ENCODE data around the gene RARG.

Gene RARG

DNA sequence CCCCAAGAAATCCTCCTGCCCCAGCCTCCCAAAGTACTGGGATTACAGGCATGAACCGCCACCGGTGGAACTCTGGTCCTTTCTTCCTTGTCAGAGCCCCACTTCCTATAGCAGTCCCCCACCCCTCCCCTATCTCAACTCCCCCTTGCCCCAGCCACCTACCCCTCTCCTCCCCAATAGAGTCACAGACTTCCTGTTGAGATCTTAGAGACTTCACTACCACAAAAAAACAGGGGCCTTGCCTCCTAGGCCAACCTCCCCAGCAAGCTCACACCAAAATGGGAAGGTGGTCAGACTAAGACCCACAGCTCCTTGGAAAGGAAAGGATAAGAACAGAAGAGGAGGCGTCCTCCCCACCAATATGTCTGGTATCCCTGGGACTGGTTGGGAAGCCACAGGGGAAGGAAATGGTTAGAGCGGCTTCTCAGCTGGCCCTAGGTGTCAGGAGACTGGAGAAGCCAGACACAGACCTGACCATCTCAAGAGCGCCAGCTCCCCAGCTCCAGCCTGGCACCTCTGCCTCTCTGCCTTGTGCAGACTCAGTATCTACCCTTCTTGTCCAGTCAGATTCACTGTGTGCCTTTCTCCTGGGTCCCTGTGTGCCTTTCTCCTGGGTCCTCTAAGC, 33.4 kb downstream of the RARG start:
- no peak overlapping the region for H3K4me3 ChIP-seq (ENCODE audit: low read depth, low read length)
- TF ChIP-seq, protein P1, sequence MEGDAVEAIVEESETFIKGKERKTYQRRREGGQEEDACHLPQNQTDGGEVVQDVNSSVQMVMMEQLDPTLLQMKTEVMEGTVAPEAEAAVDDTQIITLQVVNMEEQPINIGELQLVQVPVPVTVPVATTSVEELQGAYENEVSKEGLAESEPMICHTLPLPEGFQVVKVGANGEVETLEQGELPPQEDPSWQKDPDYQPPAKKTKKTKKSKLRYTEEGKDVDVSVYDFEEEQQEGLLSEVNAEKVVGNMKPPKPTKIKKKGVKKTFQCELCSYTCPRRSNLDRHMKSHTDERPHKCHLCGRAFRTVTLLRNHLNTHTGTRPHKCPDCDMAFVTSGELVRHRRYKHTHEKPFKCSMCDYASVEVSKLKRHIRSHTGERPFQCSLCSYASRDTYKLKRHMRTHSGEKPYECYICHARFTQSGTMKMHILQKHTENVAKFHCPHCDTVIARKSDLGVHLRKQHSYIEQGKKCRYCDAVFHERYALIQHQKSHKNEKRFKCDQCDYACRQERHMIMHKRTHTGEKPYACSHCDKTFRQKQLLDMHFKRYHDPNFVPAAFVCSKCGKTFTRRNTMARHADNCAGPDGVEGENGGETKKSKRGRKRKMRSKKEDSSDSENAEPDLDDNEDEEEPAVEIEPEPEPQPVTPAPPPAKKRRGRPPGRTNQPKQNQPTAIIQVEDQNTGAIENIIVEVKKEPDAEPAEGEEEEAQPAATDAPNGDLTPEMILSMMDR (IDR thresholded peaks at IDR 0.05; ENCODE audit: low read depth, low read length, missing control alignments), result no peak
- no peak for DNase-seq (ENCODE audit: low read depth)
- in situ Hi-C loops (cut with HindIII; ENCODE audit: low sequenced_read_pairs), result loop anchor here (10.0 kb wide), 1 partner anchor 124 kb away; the partner anchor contains the start of gene SPRYD3

DNA sequence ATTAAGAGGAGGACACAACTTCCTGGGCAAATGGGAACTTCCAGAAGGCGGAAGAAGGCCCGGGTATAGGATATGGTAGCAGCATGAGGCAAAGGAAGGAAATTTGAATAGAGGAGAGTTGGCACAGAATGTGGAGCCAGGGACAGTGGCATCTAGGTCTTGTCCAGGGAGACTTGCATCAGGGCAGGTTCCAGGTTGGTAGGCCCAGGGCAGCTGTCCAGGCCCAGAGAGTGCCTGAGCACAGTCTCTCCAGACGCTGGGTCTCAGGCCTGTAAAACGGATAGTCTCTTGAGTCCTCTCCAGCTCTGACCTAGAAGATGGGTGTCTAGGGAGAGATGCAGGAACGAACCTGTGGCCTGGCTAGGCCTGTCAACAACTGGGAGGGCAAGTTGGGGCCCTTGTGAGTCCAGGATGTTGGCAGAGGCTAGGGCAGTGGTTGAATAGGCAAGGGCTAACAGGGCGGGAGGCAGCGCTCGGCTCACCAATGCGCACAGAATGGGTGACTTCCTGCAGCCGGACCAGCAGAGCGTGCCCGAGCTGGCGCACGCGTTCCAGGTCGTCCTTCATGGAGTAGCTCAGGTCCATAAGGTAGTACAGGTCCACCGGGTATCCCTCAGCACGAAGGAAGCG, 34.9 kb downstream of the RARG start:
- DNase-seq (ENCODE audit: low read depth), result no peak
- no peak overlapping the region for H3K4me3 ChIP-seq (ENCODE audit: low read depth, low read length)
- TF ChIP-seq, protein P1 (IDR thresholded peaks at IDR 0.05; ENCODE audit: low read depth, low read length, missing control alignments), result no peak
- in situ Hi-C loops (cut with HindIII; ENCODE audit: low sequenced_read_pairs), result loop anchor here (10.0 kb wide), 1 partner anchor 122 kb away; the partner anchor contains the start of gene SPRYD3

DNA sequence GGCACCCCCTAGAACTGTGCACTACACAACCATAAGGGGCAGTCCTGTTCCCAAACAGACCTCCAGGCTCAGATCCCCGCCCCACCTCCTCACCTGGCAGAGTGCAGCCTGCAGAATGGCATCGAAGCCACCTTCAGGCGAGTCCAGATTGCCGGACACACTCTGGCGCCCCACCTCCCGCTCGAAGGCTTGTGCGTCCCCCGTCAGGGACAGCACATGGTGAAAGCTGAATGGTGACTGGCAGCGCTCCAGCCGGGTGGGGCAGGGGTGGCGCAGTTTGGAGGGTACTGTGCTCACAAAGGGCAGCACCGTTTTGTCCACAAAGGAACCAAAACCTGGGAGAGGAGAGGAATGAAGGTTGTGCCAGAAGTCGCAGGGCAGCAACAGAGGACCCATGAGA, 35.5 kb downstream of the RARG start:
- in situ Hi-C loops (cut with HindIII; ENCODE audit: low sequenced_read_pairs), result loop anchor here (10.0 kb wide), 1 partner anchor 122 kb away; the partner anchor contains the start of gene SPRYD3
- TF ChIP-seq, protein P1 (IDR thresholded peaks at IDR 0.05; ENCODE audit: low read depth, low read length, missing control alignments), result peak; percentile 1
- DNase-seq (ENCODE audit: low read depth), result no peak
- H3K4me3 ChIP-seq (ENCODE audit: low read depth, low read length), result no peak overlapping the region

DNA sequence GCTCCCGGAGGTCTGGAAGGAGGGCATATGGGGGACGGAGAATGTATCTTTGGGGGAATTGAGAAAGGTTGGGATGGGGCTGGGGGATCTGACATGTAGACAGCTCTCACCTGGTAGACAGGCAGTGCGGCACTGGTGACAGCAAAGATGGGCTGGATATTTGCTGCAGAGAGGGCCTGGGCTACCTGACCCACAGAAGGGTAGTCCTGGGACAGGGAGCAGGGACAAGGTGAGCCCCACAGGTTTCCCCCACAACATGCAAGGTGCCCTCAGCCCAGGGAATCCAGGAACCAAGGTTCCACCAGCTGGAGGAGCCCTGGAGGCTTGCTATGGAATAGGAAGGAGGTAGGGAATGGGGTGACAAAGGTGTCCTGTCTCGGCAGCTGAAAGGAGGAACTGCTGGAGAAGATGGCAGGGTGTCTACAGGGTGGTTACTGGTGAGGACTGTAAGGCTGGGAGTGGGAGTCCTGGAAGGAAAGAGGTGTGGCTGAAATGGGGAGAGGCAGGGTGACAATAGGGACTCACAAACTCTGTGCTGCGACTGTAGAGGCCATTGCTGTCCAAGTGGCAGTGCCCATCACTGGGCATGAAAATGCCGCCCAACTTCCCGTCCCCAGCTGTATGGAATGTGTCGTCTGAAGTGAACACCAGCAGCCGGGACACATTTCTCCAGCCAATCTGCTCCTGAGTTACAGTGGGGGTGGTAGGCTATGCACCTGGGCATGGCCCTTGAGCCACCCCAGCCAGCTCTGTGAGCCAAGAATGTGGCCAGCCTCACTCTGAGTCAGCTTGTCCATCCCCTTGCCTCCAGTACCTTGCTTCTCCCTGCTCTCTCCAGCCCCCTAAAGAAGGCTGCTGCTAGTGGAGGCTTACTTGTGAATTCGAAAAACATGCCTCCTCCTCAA, 36.2 kb downstream of the RARG start:
- TF ChIP-seq, protein P1 (IDR thresholded peaks at IDR 0.05; ENCODE audit: low read depth, low read length, missing control alignments), result peak; percentile 1
- no peak overlapping the region for H3K4me3 ChIP-seq (ENCODE audit: low read depth, low read length)
- DNase-seq (ENCODE audit: low read depth), result no peak
- in situ Hi-C loops (cut with HindIII; ENCODE audit: low sequenced_read_pairs), result loop anchor here (10.0 kb wide), 1 partner anchor 121 kb away; the partner anchor contains the start of gene SPRYD3

GRCh38 chr12:53194973-53195372, 37.0 kb downstream of the RARG start:
- TF ChIP-seq, protein P1 (IDR thresholded peaks at IDR 0.05; ENCODE audit: low read depth, low read length, missing control alignments), result no peak
- no peak for DNase-seq (ENCODE audit: low read depth)
- H3K4me3 ChIP-seq (ENCODE audit: low read depth, low read length), result no peak overlapping the region
- in situ Hi-C loops (cut with HindIII; ENCODE audit: low sequenced_read_pairs), result loop anchor here (10.0 kb wide), 1 partner anchor 120 kb away; the partner anchor contains the start of gene SPRYD3

Measured in astrocyte of the cerebellum (primary cell).